Brain pericyte (primary cell): ENCODE data around the gene FAM168B.
A peak's percentile ranks its signal among the peaks of the same experiment; 100 is the strongest.
"Not testable (repeated sequence)": the region's sequence is repeated elsewhere in the genome, so short reads cannot be mapped to it uniquely, and the experiment has no call there.

ENCODE experiments used
- DNase-seq: peaks from one replicate; pipeline ENCODE4 v3.0.0-alpha.2; 2012; ENCODE audit warnings: low read depth, low spot score

The FAM168B gene

GRCh38 chr2:131093006-131093695, at the start of gene FAM168B:
Gene FAM168B (minus strand): TSS chr2:131093460. CDS start chr2:131082646, 10,814 bp downstream.
- DNase-seq, result peak; percentile 39

DNA sequence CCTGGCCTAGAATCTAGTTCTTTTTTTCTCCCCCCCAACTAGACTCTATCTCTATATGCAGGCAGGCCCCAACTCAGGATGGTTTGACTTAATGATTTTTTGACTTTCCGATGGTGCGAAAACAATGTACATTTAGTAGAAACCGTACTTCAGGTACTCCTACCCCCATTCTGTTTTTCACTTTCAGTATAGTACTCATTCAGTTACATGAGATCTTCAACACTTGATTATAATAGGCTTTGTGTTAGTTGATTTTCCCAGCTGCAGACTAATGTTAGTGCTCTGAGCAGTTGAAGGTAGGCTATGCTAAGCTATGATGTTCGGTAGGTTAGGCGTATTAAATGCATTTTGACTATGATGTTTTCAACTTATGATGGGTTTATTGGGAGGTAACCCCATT, 49.6 kb upstream of the FAM168B start:
- DNase-seq, result no peak

DNA sequence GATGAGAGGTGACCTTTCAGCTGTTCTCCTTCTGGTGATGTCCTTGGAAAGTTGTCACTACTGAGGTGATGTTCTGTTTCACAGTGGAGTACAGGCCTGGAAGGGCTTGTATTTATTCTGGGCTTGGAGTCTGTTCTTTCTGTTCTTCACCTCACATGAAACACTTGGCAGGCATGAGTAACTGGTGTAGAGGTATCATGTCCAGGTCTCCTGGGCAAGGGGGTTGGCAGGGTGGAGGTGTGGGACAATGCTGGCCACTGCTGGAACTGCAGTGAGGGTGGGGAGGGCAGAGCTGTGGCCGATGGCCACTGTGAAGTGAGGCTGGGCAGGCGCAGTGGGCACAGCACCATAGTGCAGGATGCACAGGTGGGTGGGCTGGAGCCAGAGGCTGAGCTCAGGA, 47.3 kb upstream of the FAM168B start:
- no peak for DNase-seq

DNA sequence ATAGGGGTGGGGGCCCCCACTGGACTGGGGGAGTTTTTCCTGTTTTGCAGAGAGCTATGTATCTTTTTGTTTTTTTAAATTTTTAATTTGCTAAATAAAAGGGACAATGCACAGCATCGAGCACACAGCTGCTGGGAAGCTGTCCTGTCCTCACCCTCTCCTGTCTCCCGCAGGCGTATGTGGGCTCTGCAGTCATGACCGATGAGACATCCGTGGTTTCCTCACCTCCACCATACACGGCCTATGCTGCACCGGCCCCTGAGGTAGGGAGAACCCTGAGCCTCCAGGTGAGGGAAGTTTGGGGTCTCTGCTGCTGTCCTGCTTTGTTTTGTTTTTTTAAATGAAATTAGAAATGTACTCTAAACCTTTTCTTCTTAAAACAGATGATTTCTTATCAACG, 39.5 kb upstream of the FAM168B start:
- DNase-seq, result no peak

- no peak for DNase-seq
Measured at GRCh38 chr2:131130298-131130596, 37.0 kb upstream of the FAM168B start.

DNA sequence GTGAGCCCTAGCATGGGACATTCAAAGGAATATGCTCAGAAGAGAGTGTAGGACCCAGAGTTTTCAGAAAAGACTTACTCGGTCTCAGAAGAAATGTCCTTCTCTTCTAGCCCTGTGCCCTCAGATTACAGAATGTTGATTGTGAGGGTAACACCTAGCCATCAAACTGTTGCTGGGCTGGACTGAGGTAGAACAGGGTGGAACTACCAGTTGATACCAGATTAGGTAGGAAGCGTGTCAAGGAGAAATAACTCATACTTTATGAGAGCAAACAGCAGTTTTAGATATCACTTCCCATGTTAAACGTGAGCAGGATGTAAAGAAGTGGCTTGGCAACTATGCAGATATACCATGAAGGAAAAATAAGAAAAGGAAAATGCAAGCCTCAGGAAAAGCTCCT, 34.7 kb upstream of the FAM168B start:
- DNase-seq, result no peak

- no peak for DNase-seq
Measured at GRCh38 chr2:131127076-131127475, 33.8 kb upstream of the FAM168B start.

DNA sequence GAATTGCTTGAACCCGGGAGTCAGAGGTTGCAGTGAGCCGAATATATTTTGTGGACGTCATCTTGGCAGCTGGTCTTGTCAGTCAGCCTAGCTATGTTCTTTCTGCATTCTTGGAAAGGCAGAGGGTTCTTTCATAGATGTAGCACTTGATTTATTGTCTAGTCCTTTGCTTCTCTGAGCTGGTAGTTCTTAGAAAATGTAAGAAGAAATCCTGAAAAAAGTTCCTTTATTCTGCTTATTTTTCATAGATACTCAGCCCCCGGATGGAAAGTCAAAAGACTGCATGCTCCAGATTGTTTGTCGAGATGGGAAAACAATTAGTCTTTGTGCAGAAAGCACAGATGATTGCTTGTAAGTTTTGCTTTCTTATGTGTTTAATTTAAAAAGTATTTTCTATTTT, 33.2 kb upstream of the FAM168B start:
- no peak for DNase-seq

GRCh38 chr2:131125195-131125757, 32.0 kb upstream of the FAM168B start:
- DNase-seq, result no peak

- DNase-seq, result no peak
Measured at GRCh38 chr2:131123192-131123591, 29.9 kb upstream of the FAM168B start.

- no peak for DNase-seq
Measured at GRCh38 chr2:131122496-131122895, 29.2 kb upstream of the FAM168B start.

GRCh38 chr2:131121464-131121863, 28.2 kb upstream of the FAM168B start:
- DNase-seq, result no peak

DNA sequence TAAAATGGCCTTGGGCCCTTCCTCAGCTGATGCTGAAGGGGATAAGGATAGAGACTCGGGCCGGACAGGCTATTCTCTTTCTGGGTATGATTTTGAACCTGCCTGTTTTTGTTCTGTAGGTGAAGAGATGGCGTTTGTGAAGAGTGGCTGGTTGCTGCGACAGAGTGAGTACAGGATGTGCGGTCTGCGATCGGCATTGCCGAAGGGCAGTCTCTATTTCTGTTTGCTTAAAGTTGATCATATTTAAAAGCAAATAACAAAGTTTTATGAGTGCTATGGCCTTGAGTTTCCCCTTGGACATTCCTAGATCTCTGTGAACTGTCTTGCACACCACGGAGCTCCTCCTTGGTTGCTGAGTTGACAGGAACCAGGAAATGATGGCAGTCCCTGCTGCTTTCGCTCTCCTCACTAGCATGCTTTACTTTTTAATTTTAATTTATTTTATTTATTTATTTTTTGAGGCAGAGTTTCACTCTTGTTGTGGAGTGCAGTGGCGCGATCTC, 27.6 kb upstream of the FAM168B start:
- no peak for DNase-seq

GRCh38 chr2:131115752-131116151, 22.5 kb upstream of the FAM168B start:
- no peak for DNase-seq

GRCh38 chr2:131114950-131115349, 21.7 kb upstream of the FAM168B start:
- DNase-seq, result not testable (repeated sequence)

GRCh38 chr2:131113566-131114227, 20.4 kb upstream of the FAM168B start:
- no peak for DNase-seq

DNA sequence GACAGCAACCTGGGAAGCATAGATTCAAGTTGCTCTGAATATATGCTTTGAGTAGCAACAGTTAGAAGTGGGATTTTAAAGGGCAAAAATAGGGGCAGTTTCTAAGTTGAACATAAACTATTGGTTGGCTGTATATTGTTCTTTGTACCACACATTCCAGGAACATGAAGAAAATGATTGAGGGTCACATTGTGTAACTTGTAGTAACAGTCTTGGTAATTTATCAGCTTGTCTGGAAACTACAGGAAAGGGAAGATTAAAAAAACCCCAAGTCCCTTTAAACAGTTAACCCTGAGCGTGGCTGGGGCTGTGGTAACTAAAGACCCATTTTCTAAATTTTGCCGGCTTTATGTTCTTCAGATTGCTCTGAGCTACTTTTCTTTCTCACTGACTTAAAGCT, 19.3 kb upstream of the FAM168B start:
- no peak for DNase-seq

- no peak for DNase-seq
Measured at GRCh38 chr2:131105950-131106801, 12.9 kb upstream of the FAM168B start.

DNA sequence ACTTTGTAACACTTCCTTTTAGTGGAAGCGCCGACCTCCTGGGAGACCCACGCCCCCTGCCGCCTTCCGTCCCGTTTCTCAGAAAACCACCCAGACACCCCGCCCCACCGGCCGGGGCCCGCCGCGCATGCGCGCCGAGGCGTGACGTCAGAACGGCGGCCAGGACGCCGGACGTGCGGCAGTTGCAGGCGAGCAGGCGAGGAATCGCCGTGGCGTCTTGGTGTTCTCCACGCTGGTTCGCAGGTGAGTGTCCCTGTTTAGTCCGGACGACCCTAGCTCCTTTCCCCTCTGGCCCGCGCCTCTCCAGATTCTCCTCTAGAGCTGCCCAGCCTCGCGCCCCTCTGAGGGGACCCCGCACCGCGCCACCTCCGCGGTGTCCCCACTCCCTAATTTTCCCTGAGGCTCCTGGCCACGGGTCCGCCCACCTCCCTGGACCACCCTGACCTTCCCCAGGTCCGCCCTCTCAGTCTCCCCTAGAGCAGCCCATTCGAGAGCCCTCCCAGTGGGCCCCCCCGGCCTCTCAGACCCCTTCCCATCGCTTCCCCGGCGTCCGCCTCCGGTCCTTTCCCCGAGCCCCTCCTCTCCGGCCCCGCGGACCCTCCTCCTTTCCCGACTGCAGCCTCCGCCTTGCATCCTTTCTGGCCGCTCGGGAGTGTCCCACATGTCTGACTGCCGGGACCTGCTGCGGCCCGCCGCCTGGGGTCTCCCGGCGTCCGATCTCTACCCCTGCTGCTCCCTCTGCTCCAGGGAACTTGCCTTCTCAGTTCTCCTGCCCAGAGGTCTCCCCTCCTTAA, 12.1 kb upstream of the FAM168B start, which contains the start of gene PLEKHB2:
Gene PLEKHB2, plus strand, starts transcription at position 181 of the 794 bp plus-strand sequence. CDS start 15,606 bp downstream, outside the sequence.
- peak; percentile 67 for DNase-seq

- DNase-seq, result no peak
Measured at GRCh38 chr2:131104487-131105155, 11.4 kb upstream of the FAM168B start.

DNA sequence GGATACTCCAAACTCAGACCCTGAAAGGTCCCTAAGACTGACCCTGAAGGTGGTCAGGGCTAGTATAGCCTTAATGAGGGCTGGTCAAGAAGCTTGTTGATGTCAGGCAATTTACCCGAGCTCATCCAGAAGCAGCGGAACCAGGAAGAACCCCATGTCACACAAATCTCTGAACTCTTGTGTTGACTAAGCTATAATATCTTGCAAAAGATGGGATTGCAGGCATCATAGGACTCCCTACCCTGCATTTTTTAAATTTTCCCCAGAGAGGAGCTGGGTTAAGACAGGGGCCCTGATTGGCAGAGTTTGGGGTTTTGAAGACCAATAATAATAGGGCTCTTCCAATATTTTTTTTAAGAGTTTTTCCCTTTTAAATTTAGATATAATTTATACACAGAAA, 9.9 kb upstream of the FAM168B start:
- DNase-seq, result no peak
